Stimulated activated naive CD8-positive, alpha-beta T cell treated with anti-CD3 and anti-CD28 coated beads, Interleukin-15, Interleukin-2, amounts not matched to agents 100 ng/mL and 50 ng/mL, for 24 hours (primary cell): ENCODE data around the gene BOK.

Experiments used
- H3K27ac Mint-ChIP-seq: one replicate; pipeline ENCODE4 v1.8.0; 2021; ENCODE audit warnings: mild to moderate bottlenecking, mixed read lengths
- H3K27me3 Mint-ChIP-seq: one replicate; pipeline ENCODE4 v1.8.0; 2021; ENCODE audit warnings: mixed read lengths
- H3K36me3 Mint-ChIP-seq: one replicate; pipeline ENCODE4 v1.8.0; 2021; ENCODE audit warnings: low read depth, mixed read lengths
- H3K4me1 Mint-ChIP-seq: one replicate; pipeline ENCODE4 v1.8.0; 2021; ENCODE audit warnings: low read depth, mixed read lengths
- H3K4me3 Mint-ChIP-seq: one replicate; pipeline ENCODE4 v1.8.0; 2021; ENCODE audit warnings: mild to moderate bottlenecking, mixed read lengths
- H3K9me3 Mint-ChIP-seq: one replicate; pipeline ENCODE4 v1.8.0; 2021; ENCODE audit warnings: mixed read lengths

Gene BOK

DNA sequence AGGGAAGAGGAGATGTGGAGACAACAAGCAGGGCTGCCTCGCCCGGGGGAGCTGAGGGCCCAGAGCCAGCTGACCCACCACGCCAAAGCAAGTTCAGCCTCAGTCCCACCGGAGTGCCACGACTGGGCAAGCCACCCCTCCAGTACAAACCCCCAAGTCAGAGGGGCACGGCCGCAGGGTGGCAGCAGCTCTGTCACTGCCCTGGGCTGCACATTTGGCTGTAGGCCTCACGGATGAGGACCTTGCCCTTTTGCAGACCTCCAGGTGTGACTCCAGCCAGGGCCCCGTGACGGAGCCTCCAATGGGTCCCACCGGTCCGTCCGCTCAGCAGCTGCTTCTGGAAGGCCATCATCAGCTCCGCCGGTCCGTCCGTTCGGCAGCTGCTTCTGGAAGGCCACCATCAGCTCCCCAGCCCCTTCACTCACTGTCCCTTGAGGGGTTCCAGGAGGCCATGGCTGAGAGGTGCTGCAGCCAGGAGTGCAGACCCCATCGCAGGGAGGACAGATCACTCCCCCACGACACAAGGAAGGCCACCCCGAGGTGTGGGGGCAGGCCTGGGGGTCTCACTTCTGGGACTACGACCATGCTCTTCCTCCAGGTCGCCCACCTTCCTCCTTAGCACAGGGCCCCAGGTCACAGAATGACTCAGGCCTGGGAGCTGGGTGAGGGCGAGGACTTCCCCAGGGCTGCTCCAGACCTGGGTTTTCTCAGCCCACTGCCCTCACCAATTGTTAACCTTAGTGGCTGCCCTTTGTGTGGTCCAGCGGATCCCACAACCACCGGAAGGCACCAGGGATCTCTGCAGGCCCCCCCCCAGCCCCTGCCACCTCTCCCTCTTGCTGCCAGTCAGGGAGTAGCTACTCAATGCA lies 25.6 kb upstream of the BOK start:
- no peaks in the 10 kb centered on the region for H3K9me3 Mint-ChIP-seq
- H3K27ac Mint-ChIP-seq: no peak overlapping the region
- H3K27me3 Mint-ChIP-seq: peaks cover 5% of the 10 kb centered on the region

DNA sequence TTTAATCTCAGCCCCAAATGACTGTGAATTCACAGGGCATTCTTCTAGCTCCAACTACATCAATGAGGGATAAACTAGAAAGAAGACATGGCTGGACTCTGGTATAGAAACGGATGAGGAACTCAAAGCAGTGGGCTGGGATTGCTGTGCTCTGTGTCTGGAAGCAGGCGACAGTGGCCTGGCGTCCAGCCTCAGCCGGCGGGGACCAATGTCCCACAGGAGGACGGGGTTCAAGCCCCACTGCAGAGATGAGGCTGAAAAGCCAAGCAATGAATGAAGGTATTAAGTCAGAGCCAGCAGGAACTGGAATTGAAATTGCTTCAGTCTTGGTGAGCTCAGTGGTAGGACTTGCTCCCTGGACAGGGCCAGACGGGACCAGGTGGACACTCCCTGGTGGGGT lies 24.3 kb upstream of the BOK start:
- H3K27me3 Mint-ChIP-seq: peaks cover 8% of the 10 kb centered on the region
- H3K4me1 Mint-ChIP-seq: no peaks in the 10 kb centered on the region
- H3K36me3 Mint-ChIP-seq: no peaks in the 10 kb centered on the region
- no peaks in the 10 kb centered on the region for H3K9me3 Mint-ChIP-seq
- H3K27ac Mint-ChIP-seq: no peak overlapping the region
- H3K4me3 Mint-ChIP-seq: no peak overlapping the region

More for the DNA sequence above, 25.6 kb upstream of the BOK start:
- Mint-ChIP-seq H3K4me1 (no peaks in the 10 kb centered on the region), H3K36me3 (no peaks in the 10 kb centered on the region), H3K4me3 (no peak overlapping the region)

DNA sequence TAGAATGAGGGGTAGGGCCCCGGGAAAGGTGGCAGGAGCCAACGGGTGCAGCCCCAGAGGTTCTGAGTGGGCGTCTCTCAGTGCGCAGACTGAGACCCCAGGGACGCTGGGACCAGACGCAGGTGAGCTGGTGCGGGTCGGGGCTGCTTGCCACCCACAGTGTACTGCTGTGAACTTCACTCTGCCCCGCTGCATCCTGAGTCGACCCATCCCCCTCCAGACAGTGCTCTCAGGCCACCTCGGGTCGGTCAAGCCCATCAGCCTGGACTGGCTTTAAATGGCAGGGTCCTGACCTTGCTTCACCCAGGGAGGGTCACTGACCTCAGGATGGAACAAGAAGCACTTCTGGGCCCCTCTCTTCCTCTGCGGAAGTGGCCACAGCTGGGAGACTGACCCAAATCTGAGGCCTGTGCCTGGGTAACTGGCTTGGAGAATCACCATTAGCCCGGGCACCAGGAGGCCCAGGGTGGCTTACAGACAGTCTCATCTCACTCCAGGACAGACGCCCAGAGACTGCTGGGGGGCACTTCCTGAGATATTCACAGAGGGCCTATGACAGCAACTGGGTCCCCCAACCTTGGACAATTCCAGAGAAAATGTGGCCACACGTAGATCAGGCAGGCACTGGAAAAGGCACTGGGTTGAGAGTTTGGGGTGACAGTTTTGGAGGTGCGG lies 23.7 kb upstream of the BOK start:
- Mint-ChIP-seq H3K9me3 (no peaks in the 10 kb centered on the region), H3K4me1 (no peaks in the 10 kb centered on the region), H3K4me3 (no peak overlapping the region), H3K36me3 (no peaks in the 10 kb centered on the region), H3K27me3 (peaks cover 8% of the 10 kb centered on the region), H3K27ac (no peak overlapping the region)

DNA sequence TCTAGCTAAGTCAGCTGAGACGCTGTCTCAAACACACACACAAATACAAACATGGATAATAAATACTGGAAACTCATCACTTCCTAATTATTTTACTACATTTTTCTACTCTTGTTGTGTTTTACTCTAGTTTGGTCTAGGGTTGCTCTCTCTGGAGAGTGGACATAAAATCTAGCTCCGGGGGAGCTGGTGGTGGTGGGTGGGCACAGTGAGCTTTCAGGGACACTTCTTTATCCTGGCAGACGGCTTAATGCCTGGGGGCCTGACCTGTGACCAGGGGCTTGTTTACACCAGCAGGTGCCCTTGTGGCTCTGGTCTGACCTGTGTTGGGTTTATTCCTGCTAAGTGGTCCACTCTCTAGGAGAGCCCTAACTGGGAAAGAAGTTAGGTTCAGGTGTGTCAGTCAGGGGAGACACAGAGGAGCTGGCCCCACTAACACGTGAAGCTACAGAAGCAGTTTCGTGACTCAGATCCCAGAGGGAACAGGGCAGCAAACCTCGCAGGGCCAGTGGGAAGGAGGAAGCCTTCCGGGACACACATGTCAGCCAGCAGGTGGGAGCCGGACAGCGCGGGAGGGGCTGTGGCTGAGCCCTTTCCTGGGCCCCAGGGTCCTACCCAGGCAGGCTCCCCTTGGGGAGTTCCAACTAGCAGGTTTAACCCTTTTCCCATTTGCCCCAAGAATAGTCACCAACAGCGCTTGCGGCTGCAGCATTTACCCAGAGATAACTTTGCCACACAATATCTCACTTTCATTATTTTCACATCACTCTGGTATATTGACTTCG lies 22.5 kb upstream of the BOK start:
- Mint-ChIP-seq H3K36me3 (no peaks in the 10 kb centered on the region), H3K27ac (no peak overlapping the region), H3K4me3 (no peak overlapping the region), H3K9me3 (no peaks in the 10 kb centered on the region), H3K27me3 (peaks cover 13% of the 10 kb centered on the region), H3K4me1 (peaks cover 4% of the 10 kb centered on the region)

DNA sequence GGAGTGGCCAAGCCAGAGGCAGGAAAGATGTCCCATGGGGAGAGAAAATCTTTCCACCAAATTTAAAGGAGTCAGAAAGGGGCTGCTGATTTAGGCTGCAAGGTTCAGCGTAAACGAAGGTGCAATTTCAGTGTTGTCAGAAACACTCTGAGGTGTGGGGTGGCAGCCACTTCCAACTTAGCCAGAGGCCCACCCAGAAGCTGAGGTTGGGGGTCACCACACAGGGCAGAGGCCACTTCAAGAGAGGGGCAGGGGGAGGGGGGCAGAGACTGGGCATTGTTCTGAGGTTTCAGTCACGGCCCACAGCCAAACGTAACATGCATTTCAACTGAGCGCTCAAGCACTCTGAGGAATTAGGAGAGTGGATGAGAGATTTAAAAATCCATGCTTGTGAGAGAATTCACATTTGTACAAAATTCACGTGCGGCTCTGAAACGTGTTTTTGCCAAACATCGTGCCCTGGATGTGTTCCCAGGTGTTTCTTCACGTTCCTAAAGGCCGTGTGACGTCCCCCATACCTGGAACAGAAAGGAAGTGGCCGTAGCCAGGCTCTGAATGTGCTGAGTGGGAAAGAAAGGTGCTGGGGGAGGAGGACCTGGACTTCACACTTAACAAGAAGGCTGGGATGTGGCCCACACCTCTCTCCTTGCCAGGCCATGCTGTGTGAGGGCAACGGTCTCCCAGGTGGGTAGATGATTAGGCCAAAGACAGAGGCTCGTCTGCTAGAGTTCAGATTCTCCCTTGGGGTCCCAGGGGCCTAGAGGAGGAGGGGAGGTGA lies 19.5 kb upstream of the BOK start:
- Mint-ChIP-seq H3K9me3 (no peaks in the 10 kb centered on the region), H3K27ac (no peak overlapping the region), H3K27me3 (peaks cover 23% of the 10 kb centered on the region), H3K4me1 (peaks cover 4% of the 10 kb centered on the region), H3K4me3 (no peak overlapping the region), H3K36me3 (no peaks in the 10 kb centered on the region)

DNA sequence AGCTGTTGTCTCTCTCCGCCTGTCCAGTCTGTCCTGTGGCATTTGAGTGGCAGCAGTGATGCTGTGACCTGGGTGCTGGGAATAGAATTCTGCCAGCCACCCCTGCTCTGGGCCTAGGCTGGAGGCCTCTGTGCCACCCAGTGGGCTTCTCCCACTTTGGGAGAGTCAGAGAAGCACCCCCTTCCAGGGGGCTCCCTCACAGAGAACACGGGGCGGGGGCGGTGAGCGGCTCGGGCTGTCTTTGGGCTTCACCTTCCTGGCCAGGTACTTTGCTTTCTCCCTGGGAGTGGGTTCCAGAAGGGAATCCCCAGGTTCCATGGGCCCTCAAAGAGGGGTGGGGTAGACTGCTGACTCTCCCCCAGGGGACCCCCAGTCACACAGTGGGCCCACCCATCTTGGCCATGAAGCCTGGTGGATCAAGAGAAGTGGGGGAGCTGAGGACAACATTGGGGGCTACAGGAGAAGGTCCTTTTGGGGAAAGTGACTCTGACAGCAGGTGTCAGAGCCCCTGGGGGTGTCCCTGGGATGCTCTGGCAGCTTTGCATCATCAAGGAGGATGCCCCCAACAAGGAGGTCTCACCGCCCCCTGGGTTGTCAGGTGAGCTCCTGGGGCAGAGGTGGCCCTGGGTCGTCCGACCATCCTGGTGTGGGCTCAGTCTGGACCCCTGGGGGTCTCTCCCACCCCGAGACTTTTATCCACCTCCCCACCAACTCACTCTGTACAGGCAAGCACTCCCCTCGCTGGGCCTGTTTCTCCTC lies 18.8 kb upstream of the BOK start:
- Mint-ChIP-seq H3K27ac (no peak overlapping the region), H3K27me3 (peaks cover 19% of the 10 kb centered on the region), H3K9me3 (no peaks in the 10 kb centered on the region), H3K4me1 (peaks cover 4% of the 10 kb centered on the region), H3K36me3 (no peaks in the 10 kb centered on the region), H3K4me3 (no peak overlapping the region)

DNA sequence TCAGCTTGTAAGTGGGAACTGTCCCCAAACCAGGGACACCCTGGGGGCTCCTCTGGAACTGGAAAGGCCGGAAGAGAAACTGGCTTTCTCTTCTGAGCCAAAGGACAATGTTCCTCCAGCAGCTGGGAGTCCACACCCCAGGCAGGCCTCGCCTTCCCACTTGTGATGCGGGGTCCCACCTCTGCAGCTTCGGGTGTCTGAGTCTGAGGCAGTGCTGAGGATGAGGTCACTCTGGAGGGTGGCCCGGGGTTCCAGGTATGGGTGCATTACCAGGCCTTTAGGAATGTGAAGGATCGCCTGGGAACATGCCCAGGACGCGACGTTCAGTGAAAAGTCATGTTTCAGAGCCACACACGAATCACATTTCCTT lies 18.2 kb upstream of the BOK start:
- Mint-ChIP-seq H3K36me3 (no peaks in the 10 kb centered on the region), H3K27me3 (peaks cover 19% of the 10 kb centered on the region), H3K9me3 (no peaks in the 10 kb centered on the region), H3K4me1 (peaks cover 4% of the 10 kb centered on the region), H3K27ac (no peak overlapping the region), H3K4me3 (peak overlapping the region; percentile 62)

DNA sequence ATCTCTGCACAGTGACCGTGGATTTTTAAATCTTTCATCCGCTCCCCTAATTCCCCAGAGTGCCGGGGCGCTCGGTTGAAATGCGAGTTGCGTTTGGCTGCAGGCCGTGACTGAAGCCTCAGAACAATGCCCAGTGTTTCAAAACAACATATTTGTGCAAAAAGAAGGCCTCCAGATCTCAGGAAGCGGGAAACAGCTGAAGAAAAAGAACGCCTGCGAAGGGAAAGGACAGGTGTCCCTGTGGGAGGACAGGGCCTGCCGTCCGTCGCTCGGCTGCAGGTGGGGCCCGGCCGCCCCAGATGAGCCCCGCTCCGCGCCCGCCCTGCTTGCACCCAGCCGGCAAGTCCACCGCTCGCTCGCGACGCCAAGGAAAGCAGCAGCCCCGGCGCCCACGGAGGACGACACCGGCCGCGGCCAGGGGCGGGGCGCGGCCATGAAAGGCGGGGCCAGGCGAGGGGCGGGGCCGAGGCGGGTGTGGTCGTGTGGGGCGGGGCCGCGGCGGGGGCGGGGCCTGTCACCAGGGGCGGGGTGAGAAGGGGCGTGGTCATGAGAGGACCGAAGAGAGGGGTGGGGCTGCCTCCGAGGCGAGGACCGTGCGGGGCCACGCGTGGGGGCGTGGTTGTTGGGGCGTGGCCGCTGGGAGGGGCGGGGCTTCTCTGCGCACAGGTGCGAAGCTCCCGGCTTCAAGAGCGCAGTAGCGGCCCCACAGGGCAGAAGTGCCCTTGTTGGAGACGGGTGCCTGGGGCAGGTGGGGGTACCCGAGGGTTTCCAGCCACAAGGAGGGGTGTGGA lies 17.6 kb upstream of the BOK start:
- no peaks in the 10 kb centered on the region for H3K36me3 Mint-ChIP-seq
- no peak overlapping the region for H3K27ac Mint-ChIP-seq
- no peaks in the 10 kb centered on the region for H3K9me3 Mint-ChIP-seq
- H3K27me3 Mint-ChIP-seq: peaks cover 19% of the 10 kb centered on the region
- H3K4me3 Mint-ChIP-seq: peak overlapping the region; percentile 62
- H3K4me1 Mint-ChIP-seq: peaks cover 4% of the 10 kb centered on the region

DNA sequence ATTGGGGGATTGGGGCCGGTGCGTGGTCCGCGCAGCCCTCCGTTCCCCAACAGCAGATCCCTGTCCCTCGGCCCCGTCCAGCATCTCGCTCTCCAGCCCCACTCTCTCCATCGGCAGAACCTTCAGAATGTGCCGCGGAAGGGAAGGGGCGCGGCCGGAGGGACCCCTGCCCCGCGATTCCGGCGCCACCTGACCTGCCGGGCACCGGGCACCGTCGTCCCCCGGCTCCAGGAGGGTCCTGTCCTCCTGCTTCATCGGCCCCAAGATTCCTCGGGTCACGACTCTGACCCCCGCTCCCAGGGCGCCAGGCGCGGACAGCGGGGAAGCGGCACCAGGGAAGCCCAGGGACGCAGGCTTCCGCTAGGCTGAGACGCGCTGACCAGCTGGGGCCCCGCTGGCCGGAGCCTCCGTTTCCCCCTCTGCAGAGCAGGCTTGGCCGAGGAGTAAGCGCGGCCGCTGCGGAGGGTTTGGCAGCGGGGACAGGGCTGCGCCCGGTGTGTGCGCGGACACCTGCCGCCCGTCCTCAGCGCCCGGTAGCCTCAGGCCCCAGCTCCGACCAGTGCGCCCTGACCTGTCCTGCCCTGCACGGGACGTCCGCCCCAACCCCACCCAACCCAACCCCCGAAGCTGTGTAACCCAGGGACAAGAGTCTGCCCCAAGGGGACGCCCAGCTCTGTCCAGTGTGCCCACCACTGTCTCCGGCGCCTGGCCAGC lies 16.8 kb upstream of the BOK start:
- H3K4me3 Mint-ChIP-seq: no peak overlapping the region
- peaks cover 19% of the 10 kb centered on the region for H3K27me3 Mint-ChIP-seq

DNA sequence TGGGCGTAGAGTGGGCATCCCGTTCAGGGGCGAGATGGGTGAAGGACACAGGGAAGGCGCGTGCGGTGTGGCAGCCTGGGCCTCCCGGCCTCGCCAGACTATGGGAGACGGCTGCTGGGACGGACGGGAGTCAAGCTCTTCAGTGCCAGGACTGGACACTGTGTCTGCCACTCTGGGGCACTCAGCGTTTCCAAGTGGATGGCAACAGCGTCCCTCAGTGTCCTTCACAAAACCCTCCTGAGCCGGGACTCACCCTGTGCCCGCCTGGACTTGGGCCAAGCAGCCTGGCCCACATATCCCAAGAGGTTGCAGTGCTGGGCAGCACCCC lies 16.3 kb upstream of the BOK start:
- Mint-ChIP-seq H3K4me1 (peaks cover 4% of the 10 kb centered on the region), H3K27ac (no peak overlapping the region), H3K4me3 (no peak overlapping the region), H3K27me3 (peaks cover 19% of the 10 kb centered on the region), H3K9me3 (no peaks in the 10 kb centered on the region), H3K36me3 (no peaks in the 10 kb centered on the region)

More for the DNA sequence above, 16.8 kb upstream of the BOK start:
- no peaks in the 10 kb centered on the region for H3K9me3 Mint-ChIP-seq
- no peaks in the 10 kb centered on the region for H3K36me3 Mint-ChIP-seq
- H3K4me1 Mint-ChIP-seq: peaks cover 4% of the 10 kb centered on the region
- H3K27ac Mint-ChIP-seq: no peak overlapping the region

DNA sequence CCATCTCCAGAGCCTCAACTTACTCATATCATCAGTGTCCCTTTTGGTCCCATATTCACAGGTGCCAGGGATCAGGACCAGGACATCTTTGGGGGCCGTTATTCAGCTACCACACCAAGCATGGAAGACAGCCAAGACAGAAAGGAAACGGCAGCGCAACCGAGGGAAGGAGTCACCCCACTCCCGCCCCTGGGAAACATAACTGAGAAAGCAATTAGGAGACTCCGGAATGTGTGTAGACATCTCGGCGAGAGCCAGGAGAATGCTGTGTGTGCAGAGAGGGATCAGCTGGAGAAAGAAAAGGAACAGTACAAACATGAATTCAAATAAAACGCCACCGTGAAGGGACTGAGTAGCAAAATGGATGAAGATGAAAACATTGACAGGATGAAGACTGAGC lies 13.4 kb upstream of the BOK start:
- no peaks in the 10 kb centered on the region for H3K36me3 Mint-ChIP-seq
- no peak overlapping the region for H3K27ac Mint-ChIP-seq
- H3K9me3 Mint-ChIP-seq: no peaks in the 10 kb centered on the region
- peaks cover 19% of the 10 kb centered on the region for H3K27me3 Mint-ChIP-seq
- no peak overlapping the region for H3K4me3 Mint-ChIP-seq
- peaks cover 4% of the 10 kb centered on the region for H3K4me1 Mint-ChIP-seq

DNA sequence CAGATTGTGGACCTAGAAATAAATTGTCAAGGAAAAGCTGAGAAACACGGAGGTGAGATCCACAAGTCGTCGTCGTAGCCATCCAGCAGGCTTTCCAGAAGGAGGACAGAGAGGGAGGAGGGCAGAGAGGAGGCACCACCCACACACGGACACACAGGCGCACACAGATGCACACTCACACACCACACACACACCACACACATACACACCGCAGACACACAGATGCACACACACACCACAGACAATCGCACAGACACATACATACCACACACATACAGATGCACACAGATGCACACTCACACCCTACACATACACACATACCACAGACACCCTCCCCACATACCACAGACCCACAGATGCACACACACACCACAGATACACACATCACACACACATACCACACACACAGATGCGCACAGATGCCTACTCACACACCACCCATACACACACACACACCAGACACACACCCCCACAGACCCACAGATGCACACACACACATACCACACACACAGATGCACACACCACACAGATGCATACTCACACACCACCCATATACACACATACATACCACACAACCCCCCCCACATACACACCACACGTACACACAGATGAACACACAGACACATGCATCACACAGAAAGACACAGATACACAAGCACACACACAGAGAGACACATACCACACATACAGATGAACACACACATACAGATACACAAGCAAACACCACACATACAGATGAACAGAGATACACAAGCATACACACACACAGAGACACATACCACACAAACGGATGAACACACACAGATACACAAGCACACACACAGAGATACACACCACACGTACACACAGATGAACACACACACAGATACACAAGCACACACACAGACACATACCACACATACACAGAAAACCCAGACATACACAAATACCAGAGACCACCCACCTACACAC lies 12.7 kb upstream of the BOK start:
- H3K27ac Mint-ChIP-seq: no peak overlapping the region
- peaks cover under 1% of the 10 kb centered on the region for H3K4me1 Mint-ChIP-seq

More for the DNA sequence above, 12.7 kb upstream of the BOK start:
- H3K9me3 Mint-ChIP-seq: no peaks in the 10 kb centered on the region
- peaks cover 15% of the 10 kb centered on the region for H3K27me3 Mint-ChIP-seq
- H3K4me3 Mint-ChIP-seq: no peak overlapping the region
- no peaks in the 10 kb centered on the region for H3K36me3 Mint-ChIP-seq
